GM12872 (cell line): ENCODE data around the gene B3GALT5.

Source experiments
- CTCF ChIP-seq: IDR thresholded peaks from 3 replicates; pipeline ENCODE4 v1.5.1; 2011; ENCODE audit warnings: low read depth, mild to moderate bottlenecking, low read length, moderate library complexity; ENCODE audit not compliant: insufficient read depth

Gene B3GALT5

GRCh38 chr21:39658066-39658465 lies 45.3 kb downstream of the B3GALT5 start:
- no peak for TF ChIP-seq CTCF

- TF ChIP-seq CTCF, result no peak
Measured at GRCh38 chr21:39659070-39659815, 46.5 kb downstream of the B3GALT5 start.

- no peak for TF ChIP-seq CTCF
Measured at GRCh38 chr21:39660191-39660980, 47.6 kb downstream of the B3GALT5 start.

- no peak for TF ChIP-seq CTCF
Measured at GRCh38 chr21:39661121-39661520, 48.4 kb downstream of the B3GALT5 start.

GRCh38 chr21:39661740-39662139 lies 49.0 kb downstream of the B3GALT5 start:
- TF ChIP-seq CTCF, result no peak

- no peak for TF ChIP-seq CTCF
Measured at GRCh38 chr21:39662411-39662953, 49.7 kb downstream of the B3GALT5 start.

DNA sequence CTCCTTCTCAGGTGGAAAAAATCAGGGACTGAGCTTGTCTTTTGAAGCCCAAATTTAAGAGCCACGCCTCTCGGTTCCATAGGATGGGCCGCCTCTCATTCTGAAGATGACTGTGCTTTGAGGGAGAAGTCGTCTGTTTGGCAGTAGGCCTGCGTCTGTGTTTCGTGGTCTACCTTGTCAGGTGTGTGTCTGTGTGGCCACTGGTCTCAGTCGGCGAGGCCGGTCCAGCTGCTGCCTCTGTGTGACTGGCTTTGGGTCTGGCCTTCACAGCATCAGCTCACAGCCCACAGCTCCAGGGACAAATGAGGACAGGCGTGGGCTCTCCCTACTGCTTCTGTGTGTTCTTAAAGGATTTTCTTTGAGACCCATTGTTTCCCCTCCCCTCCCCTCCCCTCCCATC lies 50.3 kb downstream of the B3GALT5 start:
- no peak for TF ChIP-seq CTCF
